HG03439 (cell line): ENCODE results near the gene CDH8.
"Not testable (repeated sequence)": the region's sequence is repeated elsewhere in the genome, so short reads cannot be mapped to it uniquely, and the experiment has no call there.

Experiments used
- ATAC-seq: cut with Tn5 transposase; IDR thresholded peaks from one replicate; pipeline ENCODE4 v1.9.1; 2021; ENCODE audit warnings: mild to moderate bottlenecking, moderate library complexity; ENCODE audit not compliant: unreplicated experiment

CDH8 gene

GRCh38 chr16:61944004-61944403, 92.2 kb downstream of the CDH8 start:
- no peak for ATAC-seq

- ATAC-seq, result no peak
These were observed 95.6 kb downstream of the CDH8 start for GRCh38 chr16:61940611-61941010.

GRCh38 chr16:61937646-61938045, 98.6 kb downstream of the CDH8 start:
- no peak for ATAC-seq

GRCh38 chr16:61936522-61936921, 99.7 kb downstream of the CDH8 start:
- ATAC-seq, result no peak

GRCh38 chr16:61934601-61935000, 101.6 kb downstream of the CDH8 start:
- ATAC-seq, result no peak

- no peak for ATAC-seq
These were observed 106.5 kb downstream of the CDH8 start for GRCh38 chr16:61929776-61930175.

GRCh38 chr16:61926766-61927165, 109.5 kb downstream of the CDH8 start:
- no peak for ATAC-seq

GRCh38 chr16:61923629-61924028, 112.6 kb downstream of the CDH8 start:
- ATAC-seq, result no peak

GRCh38 chr16:61921373-61921772, 114.9 kb downstream of the CDH8 start:
- no peak for ATAC-seq

GRCh38 chr16:61917865-61918826, 118.1 kb downstream of the CDH8 start:
- ATAC-seq, result not testable (repeated sequence)

GRCh38 chr16:61915569-61915968, 120.7 kb downstream of the CDH8 start:
- ATAC-seq, result no peak

- ATAC-seq, result no peak
These were observed 127.2 kb downstream of the CDH8 start for GRCh38 chr16:61909074-61909473.

- no peak for ATAC-seq
These were observed 127.8 kb downstream of the CDH8 start for GRCh38 chr16:61908426-61908825.

- no peak for ATAC-seq
These were observed 134.5 kb downstream of the CDH8 start for GRCh38 chr16:61901689-61902088.

GRCh38 chr16:61900482-61900881, 135.8 kb downstream of the CDH8 start:
- no peak for ATAC-seq

- no peak for ATAC-seq
These were observed 138.6 kb downstream of the CDH8 start for GRCh38 chr16:61897657-61898056.

GRCh38 chr16:61892531-61892930, 143.7 kb downstream of the CDH8 start:
- no peak for ATAC-seq

- no peak for ATAC-seq
These were observed 144.8 kb downstream of the CDH8 start for GRCh38 chr16:61891460-61891859.

GRCh38 chr16:61890386-61890785, 145.9 kb downstream of the CDH8 start:
- ATAC-seq, result no peak

- no peak for ATAC-seq
These were observed 148.3 kb downstream of the CDH8 start for GRCh38 chr16:61887903-61888302.

- ATAC-seq, result no peak
These were observed 150.9 kb downstream of the CDH8 start for GRCh38 chr16:61885343-61885742.

GRCh38 chr16:61879306-61879705, 156.9 kb downstream of the CDH8 start:
- no peak for ATAC-seq

- ATAC-seq, result no peak
These were observed 158.8 kb downstream of the CDH8 start for GRCh38 chr16:61877436-61877835.
